GM21515 (cell line): Measurements from ENCODE around the gene BRD8.

ENCODE experiments used
- ATAC-seq: cut with Tn5 transposase; IDR thresholded peaks from one replicate; pipeline ENCODE4 v1.9.1; 2021; ENCODE audit not compliant: unreplicated experiment

The BRD8 gene

DNA sequence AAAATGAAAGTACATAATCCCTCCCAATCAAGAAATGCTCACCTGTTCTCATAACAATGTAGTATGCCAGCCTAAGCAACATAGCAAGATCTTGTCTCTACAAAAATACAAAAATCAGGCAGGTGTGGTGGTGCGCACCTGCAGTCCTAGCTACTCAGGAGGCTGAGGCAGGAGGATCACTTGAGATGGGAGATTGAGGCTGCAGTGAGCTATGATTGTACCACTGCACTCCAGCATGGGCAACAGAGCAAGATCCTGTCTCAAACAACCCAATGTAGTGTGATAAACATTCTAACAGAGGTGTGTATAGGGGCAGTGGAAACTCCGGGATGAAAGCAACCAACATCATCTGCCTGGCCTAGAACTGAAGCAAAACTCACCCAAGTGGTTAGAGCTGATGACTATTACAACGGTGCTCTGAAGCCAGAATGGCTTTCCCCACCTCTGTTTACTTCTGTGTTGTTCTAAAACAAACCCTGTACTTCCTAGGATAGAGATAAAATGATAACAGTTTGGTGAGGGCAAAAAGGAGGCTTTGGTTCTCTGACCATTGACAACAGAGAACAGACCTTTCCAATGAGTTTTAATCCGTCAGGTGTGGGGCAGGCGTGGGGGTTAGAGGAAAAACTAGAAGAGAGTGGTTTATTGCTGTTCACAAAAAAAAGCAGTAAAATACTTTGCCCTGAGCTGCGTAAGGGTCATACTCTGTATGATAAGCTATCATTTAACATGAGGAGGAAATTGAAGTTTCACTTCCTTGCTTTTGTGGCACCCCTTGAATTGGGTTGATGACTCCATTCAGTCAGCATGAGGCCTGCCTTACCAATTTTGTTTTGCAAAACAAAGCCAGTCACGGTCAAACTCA, 75.7 kb downstream of the BRD8 start:
- no peak for ATAC-seq

DNA sequence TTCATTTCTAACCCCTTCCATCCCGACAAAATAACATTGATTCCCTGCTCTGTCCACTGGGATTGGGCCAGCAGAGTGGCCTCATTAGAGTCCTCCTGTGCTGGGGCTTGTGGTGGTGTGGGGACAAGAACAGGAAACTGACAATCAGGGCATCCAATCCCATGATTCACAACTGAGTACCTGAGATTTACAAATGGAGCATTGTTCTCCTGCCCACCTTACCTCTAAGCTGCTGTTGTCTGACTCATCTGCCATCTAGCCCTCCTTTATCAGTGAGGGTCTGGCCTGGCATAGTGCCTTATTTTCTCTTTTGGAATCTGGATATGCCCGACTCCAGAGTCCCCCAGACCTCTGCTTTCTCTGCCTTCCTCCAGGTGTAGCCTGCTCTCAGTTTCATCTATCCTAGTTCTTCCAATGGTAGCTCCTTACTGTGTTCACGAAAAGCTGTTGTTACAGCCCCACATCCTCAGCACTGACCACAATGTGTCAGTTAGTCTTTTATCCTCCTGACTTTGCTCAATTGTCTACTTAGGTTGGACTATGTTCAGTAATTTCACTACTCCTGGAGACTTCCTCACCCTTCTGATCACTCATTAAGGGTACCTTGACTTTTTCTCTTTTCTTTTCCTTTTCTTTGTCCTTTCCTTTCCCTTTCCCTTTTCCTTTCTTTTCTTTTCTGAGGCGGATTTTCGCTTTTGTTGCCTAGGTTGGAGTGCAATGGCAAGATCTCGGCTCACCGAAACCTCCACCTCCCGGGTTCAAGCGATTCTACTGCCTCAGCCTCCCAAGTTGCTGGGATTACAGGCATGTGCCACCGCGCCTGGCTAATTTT, 81.2 kb downstream of the BRD8 start:
- ATAC-seq: no peak

DNA sequence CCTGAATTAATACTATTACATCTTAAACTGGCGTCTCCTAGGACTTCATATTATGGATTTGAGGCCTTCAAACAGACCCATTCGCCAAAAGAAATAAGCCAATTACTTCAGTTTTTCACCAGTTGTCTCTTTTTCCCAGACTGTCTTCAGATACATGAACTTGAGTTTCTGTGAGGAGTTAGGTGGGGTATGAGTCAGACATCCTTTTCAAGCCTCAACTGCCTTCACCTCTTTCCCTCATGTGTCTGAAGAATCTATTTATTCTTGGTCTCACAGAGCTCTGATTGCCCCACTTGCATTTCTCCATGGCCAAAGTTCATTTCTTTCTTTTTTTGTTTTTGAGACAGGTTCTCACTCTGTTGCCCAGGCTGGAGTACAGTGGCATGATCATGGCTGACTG, 82.1 kb downstream of the BRD8 start:
- no peak for ATAC-seq

DNA sequence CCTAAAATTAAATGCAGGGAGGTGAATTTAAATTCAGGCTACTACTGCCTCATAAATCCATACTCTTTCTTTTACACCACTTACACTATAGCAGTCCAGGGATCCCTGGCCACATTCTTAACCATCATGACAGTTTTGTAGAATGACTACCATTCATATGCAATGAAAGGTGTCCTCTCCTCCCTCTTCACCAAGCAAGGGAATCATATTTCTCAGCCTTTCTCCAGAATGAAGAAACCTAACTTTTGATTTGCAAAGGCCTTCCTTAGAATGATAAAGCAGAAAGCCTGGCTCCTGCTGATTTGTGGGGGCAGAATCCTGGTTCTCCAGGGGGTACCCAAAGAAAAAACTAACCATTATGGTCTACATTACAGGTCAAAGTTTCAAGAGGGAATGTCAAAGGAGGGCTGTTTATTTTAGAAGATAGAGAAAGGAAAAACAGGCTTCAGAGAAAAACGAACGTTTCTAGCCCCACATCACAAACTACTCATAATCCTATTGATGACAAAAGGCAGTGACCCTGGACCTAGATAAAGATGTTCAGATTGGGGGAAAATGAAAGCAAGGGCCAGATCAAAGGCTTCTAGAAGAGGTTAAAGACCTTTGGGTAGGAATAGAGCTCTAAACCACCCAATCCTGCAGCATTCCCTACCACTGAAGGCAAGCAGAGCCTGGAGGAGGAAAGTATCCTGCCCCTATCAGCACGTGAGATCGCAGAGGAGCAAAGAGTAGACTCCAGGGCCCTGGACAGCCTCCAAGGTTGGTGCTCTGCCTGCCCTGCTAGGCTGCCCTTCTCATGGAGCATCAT, 83.1 kb downstream of the BRD8 start:
- no peak for ATAC-seq

DNA sequence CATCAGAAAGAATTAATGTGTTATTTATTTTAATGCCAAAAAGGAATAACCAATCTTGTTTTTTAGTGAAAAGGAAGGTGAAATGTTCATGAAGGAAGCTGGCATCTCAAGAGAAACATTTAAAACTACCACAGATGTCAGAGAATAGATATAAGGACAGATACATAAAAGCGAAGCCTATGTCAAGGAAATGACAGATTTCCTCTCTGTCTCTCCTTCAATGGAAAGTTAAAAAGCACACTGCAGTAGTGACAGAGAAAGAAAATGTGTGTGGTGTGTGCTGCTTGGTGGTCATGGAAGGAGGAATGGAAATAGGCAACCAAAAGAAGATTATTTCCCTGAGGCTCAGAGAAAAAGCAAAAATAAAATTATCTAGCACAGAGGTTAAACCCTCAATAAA, 85.4 kb downstream of the BRD8 start:
- ATAC-seq: no peak

DNA sequence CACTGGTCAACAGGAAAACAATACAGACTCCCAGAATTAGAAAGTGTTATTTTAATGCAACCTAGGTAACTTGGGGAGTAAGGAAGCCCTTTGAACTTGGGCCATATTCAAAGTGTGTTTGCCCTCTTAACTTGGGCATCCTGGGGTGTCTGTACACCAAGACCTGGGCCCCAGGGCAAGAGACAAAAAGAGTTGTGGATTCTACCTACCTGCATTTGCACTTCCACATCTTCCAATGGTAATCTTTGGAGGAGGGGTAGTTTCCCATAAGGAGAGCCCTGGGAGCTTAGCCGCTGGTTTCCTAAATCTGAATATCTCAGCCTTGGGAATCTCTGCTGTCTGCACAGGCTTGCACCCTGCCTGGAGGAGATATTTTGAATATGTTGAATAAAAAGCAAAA, 86.1 kb downstream of the BRD8 start:
- no peak for ATAC-seq

DNA sequence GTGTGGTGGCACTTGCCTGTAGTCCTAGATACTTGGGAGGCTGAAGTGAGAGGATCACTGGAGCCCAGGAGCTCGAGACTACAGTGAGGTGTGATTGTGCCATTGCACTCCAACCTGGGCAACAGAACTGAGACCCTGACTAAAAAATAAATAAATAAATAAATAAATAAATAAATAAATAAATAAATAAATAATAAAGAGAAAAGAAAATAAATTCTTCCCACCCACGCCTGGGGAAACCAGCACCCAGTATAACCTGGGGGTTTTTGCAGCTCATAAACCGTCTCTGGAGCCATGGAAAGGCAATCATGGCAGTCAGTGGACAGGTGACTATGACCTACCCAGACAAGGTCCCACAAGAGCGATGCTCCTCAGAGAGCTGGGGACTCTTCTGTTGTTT, 86.7 kb downstream of the BRD8 start:
- no peak for ATAC-seq
